Measurements from ENCODE around the gene TMEM131L.

- TF ChIP-seq CTCF (IDR thresholded peaks at IDR 0.05; ENCODE audit: insufficient read depth, low read depth, low read length) (no peak), EZH2 (IDR thresholded peaks at IDR 0.05; ENCODE audit: insufficient read depth, low read length) (no peak)
These were observed 22.1 kb downstream of the TMEM131L start for GRCh38 chr4:153488006-153488891.

Measured in astrocyte (in vitro differentiated cells and primary cell).